HEK293 (cell line): ENCODE data around the gene FUOM.
A peak's percentile ranks its signal among the peaks of the same experiment; 100 is the strongest.

ENCODE experiments used
- CTCF ChIA-PET: fragments of 350-600 bp; formaldehyde crosslinking; extraction: SDS; loops from one replicate; lab custom pipeline; 2021; ENCODE audit warnings: antibody characterized with exemption; lab: Yijun Ruan, JAX
- POLR2A ChIA-PET: fragments of 300-600 bp; formaldehyde crosslinking; extraction: SDS; loops from one replicate; lab custom pipeline; 2020; ENCODE audit warnings: antibody characterized with exemption, inconsistent platforms; lab: Yijun Ruan, JAX
- H3K27ac ChIP-seq: fragments of 200-500 bp; sonication (Bioruptor generic); 2 replicates; pipeline ENCODE4 v1.5.1; 2014; ENCODE audit warnings: low read depth, low read length, control low read depth, inconsistent platforms; ENCODE audit errors: extremely low read depth
- H3K36me3 ChIP-seq, 2 experiments: fragments of 200-500 bp in 1 of 2; sonication (Bioruptor generic) in 1 of 2; 1 replicate in 1 of 2; 2 replicates in 1 of 2; pipeline ENCODE4 v1.5.1; 2014 to 2017; ENCODE audit warnings: inconsistent platforms in 2 of 2, low read length in 2 of 2; ENCODE audit not compliant: control insufficient read depth in 2 of 2, insufficient read depth in 1 of 2
- H3K4me1 ChIP-seq: fragments of 200-500 bp; sonication (Bioruptor generic); 2 replicates; pipeline ENCODE4 v1.5.1; 2014; ENCODE audit warnings: mild to moderate bottlenecking, low read length, inconsistent platforms; ENCODE audit not compliant: control insufficient read depth, insufficient read depth
- H3K4me3 ChIP-seq: 2 replicates; pipeline ENCODE4 v1.5.1; 2011; ENCODE audit warnings: low read depth, mild to moderate bottlenecking, control low read depth, low read length, moderate library complexity
- H3K9me3 ChIP-seq: fragments of 200-500 bp; sonication (Bioruptor generic); 2 replicates; pipeline ENCODE4 v1.5.1; 2014; ENCODE audit warnings: low read depth, low read length, inconsistent platforms; ENCODE audit not compliant: control insufficient read depth, insufficient read depth
- GLI2 ChIP-seq: fragments of 450-650 bp; formaldehyde crosslinking; IDR thresholded peaks from 2 replicates; pipeline ENCODE4; 2017; ENCODE audit warnings: missing biosample characterization, missing genetic modification characterization, low read depth, borderline replicate concordance
- GLIS1 ChIP-seq: fragments of 450-650 bp; formaldehyde crosslinking; IDR thresholded peaks from 2 replicates; pipeline ENCODE4 v1.5.1; 2016; ENCODE audit warnings: missing biosample characterization, missing genetic modification characterization
- GLIS2 ChIP-seq: fragments of 450-650 bp; formaldehyde crosslinking; IDR thresholded peaks from 2 replicates; pipeline ENCODE4 v1.5.1; 2016; ENCODE audit warnings: missing biosample characterization, missing genetic modification characterization
- KLF1 ChIP-seq: fragments of 450-650 bp; formaldehyde crosslinking; IDR thresholded peaks from 2 replicates; pipeline ENCODE4 v1.5.1; 2016; ENCODE audit warnings: missing biosample characterization, missing genetic modification characterization
- KLF7 ChIP-seq: fragments of 450-650 bp; formaldehyde crosslinking; IDR thresholded peaks from 2 replicates; pipeline ENCODE4 v1.5.1; 2016; ENCODE audit warnings: missing biosample characterization, missing genetic modification characterization, borderline replicate concordance
- OVOL3 ChIP-seq: fragments of 450-650 bp; formaldehyde crosslinking; IDR thresholded peaks from 2 replicates; pipeline ENCODE4 v1.5.1; 2016; ENCODE audit warnings: missing biosample characterization, missing genetic modification characterization
- SP2 ChIP-seq: fragments of 450-650 bp; formaldehyde crosslinking; IDR thresholded peaks from 2 replicates; pipeline ENCODE4 v1.5.1; 2016; ENCODE audit warnings: missing biosample characterization, missing genetic modification characterization
- SP3 ChIP-seq: fragments of 450-650 bp; formaldehyde crosslinking; IDR thresholded peaks from 2 replicates; pipeline ENCODE4 v1.5.1; 2016; ENCODE audit warnings: missing biosample characterization, missing genetic modification characterization
- SP7 ChIP-seq: fragments of 450-650 bp; formaldehyde crosslinking; IDR thresholded peaks from 2 replicates; pipeline ENCODE4 v1.5.1; 2016; ENCODE audit warnings: missing biosample characterization, missing genetic modification characterization
- ZBTB17 ChIP-seq: fragments of 450-650 bp; formaldehyde crosslinking; IDR thresholded peaks from 2 replicates; pipeline ENCODE4 v1.5.1; 2016; ENCODE audit warnings: missing biosample characterization, missing genetic modification characterization
- ZBTB20 ChIP-seq: fragments of 450-650 bp; formaldehyde crosslinking; IDR thresholded peaks from 2 replicates; pipeline ENCODE4 v1.5.1; 2016; ENCODE audit warnings: missing biosample characterization, missing genetic modification characterization
- ZBTB21 ChIP-seq: fragments of 450-650 bp; formaldehyde crosslinking; IDR thresholded peaks from 2 replicates; pipeline ENCODE4 v1.5.1; 2017; ENCODE audit warnings: missing biosample characterization, missing genetic modification characterization
- ZBTB48 ChIP-seq: fragments of 450-650 bp; formaldehyde crosslinking; IDR thresholded peaks from 2 replicates; pipeline ENCODE4 v1.5.1; 2016; ENCODE audit warnings: missing biosample characterization, missing genetic modification characterization
- ZBTB7A ChIP-seq: fragments of 450-650 bp; formaldehyde crosslinking; IDR thresholded peaks from 2 replicates; pipeline ENCODE4 v1.5.1; 2016; ENCODE audit warnings: low read depth, missing biosample characterization, missing genetic modification characterization
- ZBTB8A ChIP-seq: fragments of 450-650 bp; formaldehyde crosslinking; IDR thresholded peaks from 2 replicates; pipeline ENCODE4 v1.5.1; 2016; ENCODE audit warnings: missing biosample characterization, missing genetic modification characterization
- ZEB2 ChIP-seq: fragments of 450-650 bp; formaldehyde crosslinking; IDR thresholded peaks from 2 replicates; pipeline ENCODE4 v1.5.1; 2016; ENCODE audit warnings: missing biosample characterization, missing genetic modification characterization
- ZNF121 ChIP-seq: fragments of 450-650 bp; formaldehyde crosslinking; IDR thresholded peaks from 2 replicates; pipeline ENCODE4 v1.5.1; 2016; ENCODE audit warnings: missing biosample characterization, missing genetic modification characterization
- ZNF140 ChIP-seq: fragments of 450-650 bp; formaldehyde crosslinking; IDR thresholded peaks from 2 replicates; pipeline ENCODE4 v1.5.1; 2016; ENCODE audit warnings: missing biosample characterization, missing genetic modification characterization
- ZNF2 ChIP-seq: fragments of 450-650 bp; formaldehyde crosslinking; IDR thresholded peaks from 2 replicates; pipeline ENCODE4 v1.5.1; 2016; ENCODE audit warnings: missing biosample characterization, missing genetic modification characterization
- ZNF239 ChIP-seq: fragments of 450-650 bp; formaldehyde crosslinking; IDR thresholded peaks from 2 replicates; pipeline ENCODE4 v1.5.1; 2016; ENCODE audit warnings: missing biosample characterization, missing genetic modification characterization
- ZNF335 ChIP-seq: fragments of 450-650 bp; formaldehyde crosslinking; conservative IDR thresholded peaks from 2 replicates; pipeline ENCODE4 v1.5.1; 2016; ENCODE audit warnings: missing biosample characterization, missing genetic modification characterization
- ZNF341 ChIP-seq: fragments of 450-650 bp; formaldehyde crosslinking; IDR thresholded peaks from 2 replicates; pipeline ENCODE4; 2016; ENCODE audit warnings: low read depth, missing biosample characterization, missing genetic modification characterization
- ZNF391 ChIP-seq: fragments of 450-650 bp; formaldehyde crosslinking; IDR thresholded peaks from 2 replicates; pipeline ENCODE4 v1.5.1; 2016; ENCODE audit warnings: low read depth, missing biosample characterization, missing genetic modification characterization, borderline replicate concordance
- ZNF704 ChIP-seq: fragments of 450-650 bp; formaldehyde crosslinking; IDR thresholded peaks from 2 replicates; pipeline ENCODE4 v1.5.1; 2016; ENCODE audit warnings: missing biosample characterization, missing genetic modification characterization
- ZNF792 ChIP-seq: fragments of 450-650 bp; formaldehyde crosslinking; IDR thresholded peaks from 2 replicates; pipeline ENCODE4 v1.5.1; 2016; ENCODE audit warnings: missing biosample characterization, missing genetic modification characterization
- ZNF837 ChIP-seq: fragments of 450-650 bp; formaldehyde crosslinking; IDR thresholded peaks from 2 replicates; pipeline ENCODE4 v1.5.1; 2016; ENCODE audit warnings: missing biosample characterization, missing genetic modification characterization
- TF ChIP-seq, protein P1 (sequence below): fragments of 450-650 bp; IDR thresholded peaks from 2 replicates; pipeline ENCODE4 v1.5.1; 2018; ENCODE audit warnings: missing biosample characterization, mild to moderate bottlenecking, missing genetic modification characterization
- TF ChIP-seq, protein P2 (sequence below): fragments of 450-650 bp; formaldehyde crosslinking; IDR thresholded peaks from 2 replicates; pipeline ENCODE4 v1.5.1; 2016; ENCODE audit warnings: missing biosample characterization, missing genetic modification characterization

The FUOM gene

GRCh38 chr10:133378251-133379096 is 20.7 kb upstream of the FUOM start (continued):
- TF ChIP-seq ZBTB7A (tag by site-specific recombination): 0 out of 2 replicates have a peak, but pooled peaks have one; percentile 54
- TF ChIP-seq ZNF121: no peak
- no peak for TF ChIP-seq ZNF239 (tag by site-specific recombination)
- TF ChIP-seq GLIS2: peak; percentile 71
- TF ChIP-seq ZNF2 (tag by site-specific recombination): peak; percentile 83
- peak; percentile 65 for TF ChIP-seq SP2 (tag by site-specific recombination)
- peak; percentile 63 for TF ChIP-seq SP3 (tag by site-specific recombination)
- TF ChIP-seq GLIS1 (tag by site-specific recombination): peak; percentile 49
- TF ChIP-seq GLI2: no peak
- peak; percentile 28; the same call in 1 of the 2 replicates for TF ChIP-seq SP7 (tag by site-specific recombination)
- TF ChIP-seq ZEB2 (tag by site-specific recombination): 0 out of 2 replicates have a peak, but pooled peaks have one; percentile 18
- TF ChIP-seq, protein P1, sequence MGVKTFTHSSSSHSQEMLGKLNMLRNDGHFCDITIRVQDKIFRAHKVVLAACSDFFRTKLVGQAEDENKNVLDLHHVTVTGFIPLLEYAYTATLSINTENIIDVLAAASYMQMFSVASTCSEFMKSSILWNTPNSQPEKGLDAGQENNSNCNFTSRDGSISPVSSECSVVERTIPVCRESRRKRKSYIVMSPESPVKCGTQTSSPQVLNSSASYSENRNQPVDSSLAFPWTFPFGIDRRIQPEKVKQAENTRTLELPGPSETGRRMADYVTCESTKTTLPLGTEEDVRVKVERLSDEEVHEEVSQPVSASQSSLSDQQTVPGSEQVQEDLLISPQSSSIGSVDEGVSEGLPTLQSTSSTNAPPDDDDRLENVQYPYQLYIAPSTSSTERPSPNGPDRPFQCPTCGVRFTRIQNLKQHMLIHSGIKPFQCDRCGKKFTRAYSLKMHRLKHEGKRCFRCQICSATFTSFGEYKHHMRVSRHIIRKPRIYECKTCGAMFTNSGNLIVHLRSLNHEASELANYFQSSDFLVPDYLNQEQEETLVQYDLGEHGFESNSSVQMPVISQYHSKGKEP (tag by site-specific recombination): 0 out of 2 replicates have a peak, but pooled peaks have one; percentile 18
- no peak for TF ChIP-seq ZBTB21
- TF ChIP-seq, protein P2, sequence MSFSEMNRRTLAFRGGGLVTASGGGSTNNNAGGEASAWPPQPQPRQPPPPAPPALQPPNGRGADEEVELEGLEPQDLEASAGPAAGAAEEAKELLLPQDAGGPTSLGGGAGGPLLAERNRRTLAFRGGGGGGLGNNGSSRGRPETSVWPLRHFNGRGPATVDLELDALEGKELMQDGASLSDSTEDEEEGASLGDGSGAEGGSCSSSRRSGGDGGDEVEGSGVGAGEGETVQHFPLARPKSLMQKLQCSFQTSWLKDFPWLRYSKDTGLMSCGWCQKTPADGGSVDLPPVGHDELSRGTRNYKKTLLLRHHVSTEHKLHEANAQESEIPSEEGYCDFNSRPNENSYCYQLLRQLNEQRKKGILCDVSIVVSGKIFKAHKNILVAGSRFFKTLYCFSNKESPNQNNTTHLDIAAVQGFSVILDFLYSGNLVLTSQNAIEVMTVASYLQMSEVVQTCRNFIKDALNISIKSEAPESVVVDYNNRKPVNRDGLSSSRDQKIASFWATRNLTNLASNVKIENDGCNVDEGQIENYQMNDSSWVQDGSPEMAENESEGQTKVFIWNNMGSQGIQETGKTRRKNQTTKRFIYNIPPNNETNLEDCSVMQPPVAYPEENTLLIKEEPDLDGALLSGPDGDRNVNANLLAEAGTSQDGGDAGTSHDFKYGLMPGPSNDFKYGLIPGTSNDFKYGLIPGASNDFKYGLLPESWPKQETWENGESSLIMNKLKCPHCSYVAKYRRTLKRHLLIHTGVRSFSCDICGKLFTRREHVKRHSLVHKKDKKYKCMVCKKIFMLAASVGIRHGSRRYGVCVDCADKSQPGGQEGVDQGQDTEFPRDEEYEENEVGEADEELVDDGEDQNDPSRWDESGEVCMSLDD (tag by site-specific recombination): peak; percentile 55; the same call in 1 of the 2 replicates
- peak; percentile 80; the same call in 1 of the 2 replicates for TF ChIP-seq ZBTB48 (tag by site-specific recombination)
- TF ChIP-seq ZNF341 (tag by site-specific recombination): peak; percentile 74
- TF ChIP-seq KLF7 (tag by site-specific recombination): no peak
- peak; percentile 54; the same call in 1 of the 2 replicates for TF ChIP-seq ZNF704 (tag by site-specific recombination)
- TF ChIP-seq ZBTB17 (tag by site-specific recombination): peak; percentile 39; the same call in 1 of the 2 replicates
- peak; percentile 53 for TF ChIP-seq ZBTB20 (tag by site-specific recombination)
- TF ChIP-seq ZNF335 (tag by site-specific recombination): peak; percentile 91
- peak; percentile 88 for TF ChIP-seq ZBTB8A (tag by site-specific recombination)
- TF ChIP-seq, all 188 proteins: peak for 33

DNA sequence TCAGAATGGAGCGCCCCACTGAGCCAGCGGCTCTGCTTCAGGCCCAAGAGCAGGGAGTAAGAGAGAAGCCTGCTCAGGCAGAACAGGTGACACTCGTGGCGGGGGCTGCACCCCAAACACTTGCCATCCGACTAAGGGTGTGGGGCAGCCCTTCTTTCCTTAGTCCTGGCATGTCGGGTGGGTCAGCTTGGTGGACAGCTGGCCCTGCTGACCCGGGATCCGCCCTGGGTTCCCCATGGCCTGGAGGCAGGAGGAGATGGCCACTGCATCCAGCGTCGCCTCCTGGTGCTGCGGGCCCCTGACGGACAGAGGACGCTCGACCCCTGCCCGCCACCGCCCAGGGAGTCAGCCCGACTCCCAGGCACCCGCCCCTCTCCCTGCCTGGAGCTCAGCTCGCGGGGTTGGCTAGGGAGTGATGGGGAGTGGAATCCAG is 20.0 kb upstream of the FUOM start:
- peaks cover 9% of the 10 kb centered on the region for H3K4me1 ChIP-seq
- POLR2A ChIA-PET: interaction anchor here (1.0 to 1.4 kb wide), 3 partner anchors 9 to 16 kb away, joined by 3 to 5 read pairs (median 3); no protein-coding TSS in a partner anchor
- TF ChIP-seq KLF1 (tag by site-specific recombination) (0 out of 2 replicates have a peak, but pooled peaks have one; percentile 41), ZNF140 (tag by site-specific recombination) (no peak), ZNF391 (tag by site-specific recombination) (no peak), ZNF837 (no peak), ZNF792 (tag by site-specific recombination) (no peak), OVOL3 (tag by site-specific recombination) (no peak)
- TF ChIP-seq, all 188 proteins: peak for 1
- Histone ChIP-seq H3K36me3 (no peaks in the 10 kb centered on the region), H3K27ac (no peak overlapping the region; the same call in 1 of the 2 replicates), H3K9me3 (no peaks in the 10 kb centered on the region), H3K4me3 (peak overlapping the region; percentile 50)
- CTCF ChIA-PET: interaction anchor here (1.3 kb wide), 1 partner anchor 48 kb away, joined by 6 read pairs; no protein-coding TSS in a partner anchor
